ENCODE data around the gene KIRREL3.

Gene KIRREL3

GRCh38 chr11:126415669-126416420 lies 584.7 kb downstream of the KIRREL3 start:
- H3K27ac ChIP-seq (ENCODE audit: low read depth, low read length): no peak overlapping the region
- H3K9me2 ChIP-seq (replicated peaks; ENCODE audit: insufficient read depth, low read length): no peaks in the 10 kb centered on the region
- no peaks in the 10 kb centered on the region for H3F3A ChIP-seq (ENCODE audit: insufficient read depth)
- no peak overlapping the region for H2AFZ ChIP-seq (ENCODE audit: low read depth, low read length, severe bottlenecking)
- no peak overlapping the region for H3K4me3 ChIP-seq (ENCODE audit: insufficient read depth, low read length, poor library complexity, severe bottlenecking)
- H3K4me2 ChIP-seq (ENCODE audit: low read depth, low read length, poor library complexity, severe bottlenecking): no peak overlapping the region
- no peaks in the 10 kb centered on the region for H3K27me3 ChIP-seq (ENCODE audit: low read length)
- TF ChIP-seq EZH2phosphoT487 (conservative IDR thresholded peaks at IDR 0.05; ENCODE audit: low read length): no peak
- TF ChIP-seq CTCF (IDR thresholded peaks at IDR 0.05; ENCODE audit: insufficient read depth, low read length, poor library complexity, severe bottlenecking): no peak
- H3K36me3 ChIP-seq (ENCODE audit: low read length): no peaks in the 10 kb centered on the region
- no peaks in the 10 kb centered on the region for H3K9me3 ChIP-seq (ENCODE audit: insufficient read depth, low read length)
- no peaks in the 10 kb centered on the region for H4K20me1 ChIP-seq (ENCODE audit: low read depth, low read length)
- H3K9ac ChIP-seq (ENCODE audit: low read length): no peak overlapping the region
- H3K79me2 ChIP-seq (ENCODE audit: insufficient read depth, low read length): no peaks in the 10 kb centered on the region

GRCh38 chr11:126415128-126415527 lies 585.4 kb downstream of the KIRREL3 start:
- Histone ChIP-seq H2AFZ (ENCODE audit: low read depth, low read length, severe bottlenecking) (no peak overlapping the region), H3K79me2 (ENCODE audit: insufficient read depth, low read length) (no peaks in the 10 kb centered on the region), H3F3A (ENCODE audit: insufficient read depth) (no peaks in the 10 kb centered on the region), H3K4me2 (ENCODE audit: low read depth, low read length, poor library complexity, severe bottlenecking) (no peak overlapping the region), H3K9me2 (replicated peaks; ENCODE audit: insufficient read depth, low read length) (no peaks in the 10 kb centered on the region), H3K36me3 (ENCODE audit: low read length) (no peaks in the 10 kb centered on the region), H4K20me1 (ENCODE audit: low read depth, low read length) (no peaks in the 10 kb centered on the region), H3K4me3 (ENCODE audit: insufficient read depth, low read length, poor library complexity, severe bottlenecking) (no peak overlapping the region), H3K9ac (ENCODE audit: low read length) (no peak overlapping the region), H3K27me3 (ENCODE audit: low read length) (no peaks in the 10 kb centered on the region), H3K9me3 (ENCODE audit: insufficient read depth, low read length) (no peaks in the 10 kb centered on the region), H3K27ac (ENCODE audit: low read depth, low read length) (no peak overlapping the region)
- TF ChIP-seq CTCF (IDR thresholded peaks at IDR 0.05; ENCODE audit: insufficient read depth, low read length, poor library complexity, severe bottlenecking) (no peak), EZH2phosphoT487 (conservative IDR thresholded peaks at IDR 0.05; ENCODE audit: low read length) (no peak)

GRCh38 chr11:126414615-126415014 lies 586.0 kb downstream of the KIRREL3 start:
- H3K36me3 ChIP-seq (ENCODE audit: low read length): no peaks in the 10 kb centered on the region
- H3K4me3 ChIP-seq (ENCODE audit: insufficient read depth, low read length, poor library complexity, severe bottlenecking): no peak overlapping the region
- no peak overlapping the region for H3K27ac ChIP-seq (ENCODE audit: low read depth, low read length)
- H3K79me2 ChIP-seq (ENCODE audit: insufficient read depth, low read length): no peaks in the 10 kb centered on the region
- no peaks in the 10 kb centered on the region for H3F3A ChIP-seq (ENCODE audit: insufficient read depth)
- TF ChIP-seq EZH2phosphoT487 (conservative IDR thresholded peaks at IDR 0.05; ENCODE audit: low read length) (no peak), CTCF (IDR thresholded peaks at IDR 0.05; ENCODE audit: insufficient read depth, low read length, poor library complexity, severe bottlenecking) (no peak)
- no peaks in the 10 kb centered on the region for H3K9me3 ChIP-seq (ENCODE audit: insufficient read depth, low read length)
- no peaks in the 10 kb centered on the region for H3K9me2 ChIP-seq (replicated peaks; ENCODE audit: insufficient read depth, low read length)
- no peaks in the 10 kb centered on the region for H4K20me1 ChIP-seq (ENCODE audit: low read depth, low read length)
- H3K9ac ChIP-seq (ENCODE audit: low read length): no peak overlapping the region
- no peaks in the 10 kb centered on the region for H3K27me3 ChIP-seq (ENCODE audit: low read length)
- H2AFZ ChIP-seq (ENCODE audit: low read depth, low read length, severe bottlenecking): no peak overlapping the region
- H3K4me2 ChIP-seq (ENCODE audit: low read depth, low read length, poor library complexity, severe bottlenecking): no peak overlapping the region

Measured in SU-DHL-6 (cell line).